SK-N-SH (cell line): ENCODE results near the gene UBE2E2. TPM values are rescaled to one million over a fixed set of nuclear protein-coding genes. Genes with fewer than 3 reads are reported as not detected.

ENCODE experiments used
- CTCF ChIA-PET: fragments of 300-600, 350-600 bp; formaldehyde crosslinking; extraction: SDS; loops from one replicate; lab custom pipeline; 2021; lab: Yijun Ruan, JAX
- POLR2A ChIA-PET: fragments of 350-600 bp; sonication (Branson Sonifier 250); formaldehyde crosslinking; extraction: SDS; loops from one replicate; lab custom pipeline; 2020; ENCODE audit warnings: antibody characterized with exemption, inconsistent platforms; lab: Yijun Ruan, JAX
- DNase-seq: peaks from one replicate; pipeline ENCODE4 v3.0.0; 2012
- H2AFZ ChIP-seq: fragments of 200-600 bp; sonication (generic); 2 replicates; pipeline ENCODE4 v1.8.1; 2016; ENCODE audit warnings: antibody characterized with exemption, mild to moderate bottlenecking, low read depth
- H3F3A ChIP-seq: fragments of 200-600 bp; sonication (generic); replicated peaks from 2 replicates; pipeline ENCODE3; 2016; ENCODE audit warnings: antibody characterized with exemption, mild to moderate bottlenecking; ENCODE audit not compliant: insufficient read depth
- H3K27ac ChIP-seq, 2 experiments: fragments of 200-500 bp in 1 of 2; fragments of 200-600 bp in 1 of 2; sonication (Bioruptor generic) in 1 of 2; sonication (generic), shearing (Covaris generic) in 1 of 2; 2 replicates each; pipeline versions ENCODE4 v1.5.1 to v1.6.1; 2014 to 2016; ENCODE audit warnings: low read depth in 2 of 2, inconsistent platforms in 1 of 2, low read length in 1 of 2, mild to moderate bottlenecking in 1 of 2, mixed read lengths in 1 of 2
- H3K27me3 ChIP-seq: fragments of 200-600 bp; sonication (generic), shearing (Covaris generic); 2 replicates; pipeline ENCODE4 v1.6.1; 2016; ENCODE audit warnings: mixed run types; ENCODE audit not compliant: insufficient read depth
- H3K36me3 ChIP-seq, 2 experiments: fragments of 200-500 bp in 1 of 2; fragments of 200-600 bp in 1 of 2; sonication (Bioruptor generic) in 1 of 2; sonication (generic) in 1 of 2; replicated peaks in 1 of 2; 2 replicates each; pipeline versions ENCODE3 to v1.5.1; 2014 to 2016; ENCODE audit warnings: low read length in 1 of 2, mild to moderate bottlenecking in 1 of 2; ENCODE audit not compliant: insufficient read depth in 2 of 2, control insufficient read depth in 1 of 2
- H3K4me1 ChIP-seq, 2 experiments: fragments of 200-500 bp in 1 of 2; fragments of 200-600 bp in 1 of 2; sonication (Bioruptor generic) in 1 of 2; sonication (generic), shearing (Covaris generic) in 1 of 2; 2 replicates each; pipeline versions ENCODE4 v1.5.1 to v1.6.1; 2014 to 2016; ENCODE audit warnings: low read depth in 1 of 2, low read length in 1 of 2, mixed run types in 1 of 2; ENCODE audit not compliant: insufficient read depth in 2 of 2, control insufficient read depth in 1 of 2
- H3K4me2 ChIP-seq: fragments of 200-600 bp; sonication (generic), shearing (Covaris generic); 2 replicates; pipeline ENCODE4 v1.6.1; 2017; ENCODE audit warnings: mixed run types
- H3K4me3 ChIP-seq, 2 experiments: fragments of 200-500 bp in 1 of 2; fragments of 200-600 bp in 1 of 2; sonication (Bioruptor generic) in 1 of 2; sonication (generic), shearing (Covaris generic) in 1 of 2; 2 replicates each; pipeline versions ENCODE4 v1.5.1 to v1.8.1; 2014 to 2016; ENCODE audit warnings: low read depth in 2 of 2, inconsistent platforms in 1 of 2, low read length in 1 of 2, mild to moderate bottlenecking in 1 of 2, mixed read lengths in 1 of 2, moderate library complexity in 1 of 2
- H3K79me2 ChIP-seq: fragments of 200-600 bp; sonication (generic); 2 replicates; pipeline ENCODE4 v1.8.1; 2017; ENCODE audit warnings: mild to moderate bottlenecking; ENCODE audit not compliant: insufficient read depth
- H3K9ac ChIP-seq: fragments of 200-600 bp; sonication (generic); 2 replicates; pipeline ENCODE4 v1.6.1; 2017; ENCODE audit warnings: mixed run types
- H3K9me2 ChIP-seq: fragments of 200-600 bp; sonication (generic); 2 replicates; pipeline ENCODE4 v1.6.1; 2017; ENCODE audit warnings: mixed run types
- H3K9me3 ChIP-seq: fragments of 200-600 bp; sonication (generic); 2 replicates; pipeline ENCODE4 v1.6.1; 2017; ENCODE audit warnings: mixed run types, mild to moderate bottlenecking, moderate library complexity
- H4K20me1 ChIP-seq: fragments of 200-600 bp; sonication (generic); 2 replicates; pipeline ENCODE4 v1.6.1; 2017; ENCODE audit warnings: mild to moderate bottlenecking, mixed run types; ENCODE audit not compliant: insufficient read depth
- ELF1 ChIP-seq: IDR thresholded peaks from 2 replicates; pipeline ENCODE4 v1.4.0; 2012
- FOXM1 ChIP-seq: IDR thresholded peaks from 2 replicates; pipeline ENCODE4 v1.4.0; 2012; ENCODE audit warnings: low read depth, mild to moderate bottlenecking
- POLR2AphosphoS5 ChIP-seq: IDR thresholded peaks from 2 replicates; pipeline ENCODE4 v1.6.1; 2012; ENCODE audit warnings: low read depth, low read length
- RXRA ChIP-seq: IDR thresholded peaks from 2 replicates; pipeline ENCODE4 v1.4.0; 2012; ENCODE audit warnings: low read depth, mild to moderate bottlenecking, borderline replicate concordance
- SMC3 ChIP-seq: IDR thresholded peaks from 2 replicates; pipeline ENCODE4 v1.6.1; 2012; ENCODE audit warnings: low read depth, low read length, improper control_type of control experiment
- TAF1 ChIP-seq: IDR thresholded peaks from 2 replicates; pipeline ENCODE4 v1.6.1; 2012; ENCODE audit warnings: low read depth, mild to moderate bottlenecking, low read length, moderate library complexity, borderline replicate concordance
- TEAD4 ChIP-seq: IDR thresholded peaks from 2 replicates; pipeline ENCODE4 v1.4.0; 2012; ENCODE audit warnings: mild to moderate bottlenecking, borderline replicate concordance; ENCODE audit not compliant: insufficient read depth
- WGBS: methylation state at CpG from one replicate; pipeline ENCODE4 v1.1.6; 2017; ENCODE audit warnings: low lambda C conversion rate; 5-methylcytosine and 5-hydroxymethylcytosine counted together
- polyA plus RNA-seq, 3 experiments: library from polyadenylated mRNA; depleted of rRNA; stranded (reverse); fragments of >200 nt; gene quantifications; 2 replicates each; pipeline ENCODE4 v1.2.3, GENCODE V29; 2012
- TF ChIP-seq, protein P1 (sequence below): IDR thresholded peaks from 2 replicates; pipeline ENCODE4 v1.6.1; 2012; ENCODE audit warnings: mild to moderate bottlenecking, low read depth, low read length, moderate library complexity
- TF ChIP-seq, protein P2 (sequence below): IDR thresholded peaks from 2 replicates; pipeline ENCODE4; 2012

UBE2E2 gene
- polyA plus RNA-seq, 1 of the 3 experiments (the other 2 are of a cell fraction): 46.4 TPM

DNA sequence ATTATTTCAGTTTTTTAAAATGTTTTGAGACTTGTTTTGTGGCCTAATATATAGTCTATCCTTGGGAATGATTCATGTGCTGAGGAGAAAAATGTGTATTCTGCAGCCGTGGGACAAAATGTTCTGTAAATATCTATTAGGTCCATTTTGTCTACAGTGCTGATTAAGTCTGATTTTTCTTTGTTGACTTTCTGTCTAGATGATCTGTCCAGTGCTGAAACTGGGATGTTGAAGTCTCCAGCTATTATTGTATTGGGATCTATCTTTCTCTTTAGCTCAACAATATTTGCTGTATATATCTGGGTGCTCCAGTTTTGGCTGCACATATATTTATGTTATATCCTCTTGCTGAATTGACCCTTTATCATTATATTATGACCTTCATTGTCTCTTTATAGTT is 85.2 kb downstream of the UBE2E2 start:
- Histone ChIP-seq H3K27me3 (no peaks in the 10 kb centered on the region), H4K20me1 (no peaks in the 10 kb centered on the region), H3K4me3 (no peak overlapping the region), H3K36me3 (peaks cover 0 to 7% of the 10 kb centered on the region in 2 experiments), H3K4me1 (no peaks in the 10 kb centered on the region), H2AFZ (no peak overlapping the region), H3K4me2 (no peak overlapping the region), H3K79me2 (peaks cover 29% of the 10 kb centered on the region), H3F3A (no peaks in the 10 kb centered on the region), H3K9me3 (no peaks in the 10 kb centered on the region), H3K9me2 (no peaks in the 10 kb centered on the region), H3K9ac (no peak overlapping the region), H3K27ac (no peak overlapping the region)
- DNase-seq: no peak
- TF ChIP-seq FOXM1: no peak
- TF ChIP-seq, protein P1, sequence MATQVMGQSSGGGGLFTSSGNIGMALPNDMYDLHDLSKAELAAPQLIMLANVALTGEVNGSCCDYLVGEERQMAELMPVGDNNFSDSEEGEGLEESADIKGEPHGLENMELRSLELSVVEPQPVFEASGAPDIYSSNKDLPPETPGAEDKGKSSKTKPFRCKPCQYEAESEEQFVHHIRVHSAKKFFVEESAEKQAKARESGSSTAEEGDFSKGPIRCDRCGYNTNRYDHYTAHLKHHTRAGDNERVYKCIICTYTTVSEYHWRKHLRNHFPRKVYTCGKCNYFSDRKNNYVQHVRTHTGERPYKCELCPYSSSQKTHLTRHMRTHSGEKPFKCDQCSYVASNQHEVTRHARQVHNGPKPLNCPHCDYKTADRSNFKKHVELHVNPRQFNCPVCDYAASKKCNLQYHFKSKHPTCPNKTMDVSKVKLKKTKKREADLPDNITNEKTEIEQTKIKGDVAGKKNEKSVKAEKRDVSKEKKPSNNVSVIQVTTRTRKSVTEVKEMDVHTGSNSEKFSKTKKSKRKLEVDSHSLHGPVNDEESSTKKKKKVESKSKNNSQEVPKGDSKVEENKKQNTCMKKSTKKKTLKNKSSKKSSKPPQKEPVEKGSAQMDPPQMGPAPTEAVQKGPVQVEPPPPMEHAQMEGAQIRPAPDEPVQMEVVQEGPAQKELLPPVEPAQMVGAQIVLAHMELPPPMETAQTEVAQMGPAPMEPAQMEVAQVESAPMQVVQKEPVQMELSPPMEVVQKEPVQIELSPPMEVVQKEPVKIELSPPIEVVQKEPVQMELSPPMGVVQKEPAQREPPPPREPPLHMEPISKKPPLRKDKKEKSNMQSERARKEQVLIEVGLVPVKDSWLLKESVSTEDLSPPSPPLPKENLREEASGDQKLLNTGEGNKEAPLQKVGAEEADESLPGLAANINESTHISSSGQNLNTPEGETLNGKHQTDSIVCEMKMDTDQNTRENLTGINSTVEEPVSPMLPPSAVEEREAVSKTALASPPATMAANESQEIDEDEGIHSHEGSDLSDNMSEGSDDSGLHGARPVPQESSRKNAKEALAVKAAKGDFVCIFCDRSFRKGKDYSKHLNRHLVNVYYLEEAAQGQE: peak; percentile 83
- no peak for TF ChIP-seq TEAD4
- POLR2A ChIA-PET: no interaction called here
- CTCF ChIA-PET: no interaction called here
- 97% methylated on average over 1 of the region's 1 CpG for WGBS

DNA sequence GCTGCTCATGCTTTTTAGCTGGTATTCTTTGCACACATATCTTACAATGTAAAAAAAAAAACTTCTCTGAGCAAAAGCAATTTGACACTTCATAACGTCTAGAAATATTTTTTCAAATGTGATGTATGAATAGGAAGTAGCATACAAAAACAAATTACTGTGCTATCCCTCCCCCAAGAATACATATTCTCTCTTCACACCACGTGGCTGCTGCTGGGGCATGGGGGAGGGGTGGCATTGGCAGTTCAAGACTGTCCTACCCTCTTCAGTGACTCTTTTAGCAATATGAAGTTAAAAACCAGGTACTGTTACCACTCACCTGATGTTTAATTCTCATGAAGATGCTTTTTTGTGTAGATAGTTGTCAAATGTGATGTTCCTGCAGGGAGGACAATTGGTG is 85.6 kb downstream of the UBE2E2 start:
- 70% methylated on average over 2 of the region's 2 CpGs for WGBS
- TF ChIP-seq ELF1: no peak
- TF ChIP-seq TAF1: no peak
- TF ChIP-seq POLR2AphosphoS5: no peak
- no peak for TF ChIP-seq SMC3
- no peak for TF ChIP-seq RXRA
- TF ChIP-seq, protein P2, sequence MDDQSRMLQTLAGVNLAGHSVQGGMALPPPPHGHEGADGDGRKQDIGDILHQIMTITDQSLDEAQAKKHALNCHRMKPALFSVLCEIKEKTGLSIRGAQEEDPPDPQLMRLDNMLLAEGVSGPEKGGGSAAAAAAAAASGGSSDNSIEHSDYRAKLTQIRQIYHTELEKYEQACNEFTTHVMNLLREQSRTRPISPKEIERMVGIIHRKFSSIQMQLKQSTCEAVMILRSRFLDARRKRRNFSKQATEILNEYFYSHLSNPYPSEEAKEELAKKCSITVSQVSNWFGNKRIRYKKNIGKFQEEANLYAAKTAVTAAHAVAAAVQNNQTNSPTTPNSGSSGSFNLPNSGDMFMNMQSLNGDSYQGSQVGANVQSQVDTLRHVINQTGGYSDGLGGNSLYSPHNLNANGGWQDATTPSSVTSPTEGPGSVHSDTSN: no peak
- TF ChIP-seq, all 33 proteins: peak for 0
- ChIA-PET POLR2A (no interaction called here), CTCF (no interaction called here)
- Histone ChIP-seq H3K9ac (no peak overlapping the region), H3K36me3 (peaks cover 0 to 7% of the 10 kb centered on the region in 2 experiments), H3K4me2 (no peak overlapping the region), H4K20me1 (no peaks in the 10 kb centered on the region), H3K27me3 (no peaks in the 10 kb centered on the region), H3K9me3 (no peaks in the 10 kb centered on the region), H2AFZ (no peak overlapping the region), H3F3A (no peaks in the 10 kb centered on the region), H3K79me2 (peaks cover 29% of the 10 kb centered on the region), H3K4me1 (no peaks in the 10 kb centered on the region), H3K9me2 (no peaks in the 10 kb centered on the region), H3K4me3 (no peak overlapping the region), H3K27ac (no peak overlapping the region)
- DNase-seq: no peak
